ENCODE results near the gene ELK4. TPM values are rescaled to one million over a fixed set of nuclear protein-coding genes. Genes with fewer than 3 reads are reported as not detected.

ELK4 gene
- total and polyA plus RNA-seq, 2 of the 13 experiments (the other 11 are each of a cell fraction or from before 2014, with no cell fraction given), result 8.3 to 13.1 TPM

DNA sequence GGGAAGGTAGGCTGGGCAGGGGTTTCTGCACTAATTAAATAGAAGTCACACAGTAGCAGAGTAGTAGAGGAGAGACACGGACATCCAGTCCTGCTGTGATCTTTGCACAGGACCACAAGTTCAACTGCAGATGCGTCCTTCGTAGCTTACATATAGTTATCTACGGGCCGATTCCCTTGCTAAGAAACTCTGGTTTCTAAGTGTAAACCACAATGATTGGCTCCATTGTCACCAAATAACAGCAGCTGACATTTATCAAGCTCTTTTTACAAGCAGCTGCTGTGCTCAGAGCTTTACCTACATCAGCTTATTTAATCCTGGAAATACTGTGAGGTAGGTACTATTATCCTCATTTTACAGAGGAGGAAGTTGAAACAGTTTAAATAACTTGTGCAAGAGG is 45.4 kb upstream of the ELK4 start (continued):
- TF ChIP-seq MNT (IDR thresholded peaks at IDR 0.05) (no peak), MED1 (CRISPR knock-in tag; IDR thresholded peaks at IDR 0.05) (0 out of 2 replicates have a peak, but pooled peaks have one; percentile 21), HNRNPUL1 (IDR thresholded peaks at IDR 0.05; ENCODE audit: low read depth, low read length) (no peak), ZNF883 (CRISPR knock-in tag; IDR thresholded peaks at IDR 0.05; ENCODE audit: not compliant biosample characterization) (no peak), MLX (CRISPR knock-in tag; IDR thresholded peaks at IDR 0.05) (no peak), ZNF660 (CRISPR knock-in tag; IDR thresholded peaks at IDR 0.05; ENCODE audit: borderline replicate concordance, low read depth) (no peak), MYNN (CRISPR knock-in tag; IDR thresholded peaks at IDR 0.05; ENCODE audit: low read depth) (no peak), ZSCAN21 (CRISPR knock-in tag; IDR thresholded peaks at IDR 0.05; ENCODE audit: borderline replicate concordance) (no peak), ZFX (CRISPR knock-in tag; IDR thresholded peaks at IDR 0.05; ENCODE audit: low read depth) (peak; percentile 19; the same call in 1 of the 2 replicates), RARA (CRISPR knock-in tag; IDR thresholded peaks at IDR 0.05) (peak; percentile 34; the same call in 1 of the 2 replicates), HOXA9 (CRISPR knock-in tag; IDR thresholded peaks at IDR 0.05; ENCODE audit: borderline replicate concordance) (no peak), NFYC (CRISPR knock-in tag; IDR thresholded peaks at IDR 0.05) (no peak), RXRB (CRISPR knock-in tag; IDR thresholded peaks at IDR 0.05; ENCODE audit: borderline replicate concordance) (peak; percentile 39; the same call in 1 of the 2 replicates), FOXA3 (CRISPR knock-in tag; IDR thresholded peaks at IDR 0.05) (0 out of 2 replicates have a peak, but pooled peaks have one; percentile 35), ZNF552 (CRISPR knock-in tag; IDR thresholded peaks at IDR 0.05; ENCODE audit: borderline replicate concordance) (no peak), ZNF337 (CRISPR knock-in tag; IDR thresholded peaks at IDR 0.05; ENCODE audit: borderline replicate concordance, low read depth) (no peak), ESRRA (CRISPR knock-in tag; IDR thresholded peaks at IDR 0.05; ENCODE audit: low read depth) (0 out of 2 replicates have a peak, but pooled peaks have one; percentile 34), ERF (CRISPR knock-in tag; IDR thresholded peaks at IDR 0.05) (no peak), ZNF362 (CRISPR knock-in tag; IDR thresholded peaks at IDR 0.05; ENCODE audit: borderline replicate concordance) (no peak), RAD51 (IDR thresholded peaks at IDR 0.05; ENCODE audit: borderline replicate concordance) (no peak)
- TF ChIP-seq, protein P1, sequence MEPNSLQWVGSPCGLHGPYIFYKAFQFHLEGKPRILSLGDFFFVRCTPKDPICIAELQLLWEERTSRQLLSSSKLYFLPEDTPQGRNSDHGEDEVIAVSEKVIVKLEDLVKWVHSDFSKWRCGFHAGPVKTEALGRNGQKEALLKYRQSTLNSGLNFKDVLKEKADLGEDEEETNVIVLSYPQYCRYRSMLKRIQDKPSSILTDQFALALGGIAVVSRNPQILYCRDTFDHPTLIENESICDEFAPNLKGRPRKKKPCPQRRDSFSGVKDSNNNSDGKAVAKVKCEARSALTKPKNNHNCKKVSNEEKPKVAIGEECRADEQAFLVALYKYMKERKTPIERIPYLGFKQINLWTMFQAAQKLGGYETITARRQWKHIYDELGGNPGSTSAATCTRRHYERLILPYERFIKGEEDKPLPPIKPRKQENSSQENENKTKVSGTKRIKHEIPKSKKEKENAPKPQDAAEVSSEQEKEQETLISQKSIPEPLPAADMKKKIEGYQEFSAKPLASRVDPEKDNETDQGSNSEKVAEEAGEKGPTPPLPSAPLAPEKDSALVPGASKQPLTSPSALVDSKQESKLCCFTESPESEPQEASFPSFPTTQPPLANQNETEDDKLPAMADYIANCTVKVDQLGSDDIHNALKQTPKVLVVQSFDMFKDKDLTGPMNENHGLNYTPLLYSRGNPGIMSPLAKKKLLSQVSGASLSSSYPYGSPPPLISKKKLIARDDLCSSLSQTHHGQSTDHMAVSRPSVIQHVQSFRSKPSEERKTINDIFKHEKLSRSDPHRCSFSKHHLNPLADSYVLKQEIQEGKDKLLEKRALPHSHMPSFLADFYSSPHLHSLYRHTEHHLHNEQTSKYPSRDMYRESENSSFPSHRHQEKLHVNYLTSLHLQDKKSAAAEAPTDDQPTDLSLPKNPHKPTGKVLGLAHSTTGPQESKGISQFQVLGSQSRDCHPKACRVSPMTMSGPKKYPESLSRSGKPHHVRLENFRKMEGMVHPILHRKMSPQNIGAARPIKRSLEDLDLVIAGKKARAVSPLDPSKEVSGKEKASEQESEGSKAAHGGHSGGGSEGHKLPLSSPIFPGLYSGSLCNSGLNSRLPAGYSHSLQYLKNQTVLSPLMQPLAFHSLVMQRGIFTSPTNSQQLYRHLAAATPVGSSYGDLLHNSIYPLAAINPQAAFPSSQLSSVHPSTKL (CRISPR knock-in tag; IDR thresholded peaks at IDR 0.05), result peak; percentile 8; the same call in 1 of the 2 replicates
- TF ChIP-seq, protein P2, sequence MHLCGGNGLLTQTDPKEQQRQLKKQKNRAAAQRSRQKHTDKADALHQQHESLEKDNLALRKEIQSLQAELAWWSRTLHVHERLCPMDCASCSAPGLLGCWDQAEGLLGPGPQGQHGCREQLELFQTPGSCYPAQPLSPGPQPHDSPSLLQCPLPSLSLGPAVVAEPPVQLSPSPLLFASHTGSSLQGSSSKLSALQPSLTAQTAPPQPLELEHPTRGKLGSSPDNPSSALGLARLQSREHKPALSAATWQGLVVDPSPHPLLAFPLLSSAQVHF (CRISPR knock-in tag; IDR thresholded peaks at IDR 0.05), result no peak
